Measurements from ENCODE around the gene ESR1.

ESR1 gene

GRCh38 chr6:151807513-151808370, at the start of gene ESR1:
Gene ESR1, plus strand, starts transcription at chr6:151807682. Its CDS starts 231 bp downstream, at chr6:151807913.
- Mint-ChIP-seq H3K4me3 (peak within 1 kb of the TSS; percentile 81), H3K4me1 (peaks cover 18% of the 10 kb centered on the region), H3K9me3 (peaks cover 10% of the 10 kb centered on the region), H3K27me3 (ENCODE audit: low read depth, poor library complexity) (peaks cover 100% of the 10 kb centered on the region), H3K36me3 (ENCODE audit: low read depth) (no peaks in the 10 kb centered on the region), H3K27ac (no peak within 1 kb of the TSS)
- DNase-seq = peak; percentile 48
- TF ChIP-seq, protein P1, sequence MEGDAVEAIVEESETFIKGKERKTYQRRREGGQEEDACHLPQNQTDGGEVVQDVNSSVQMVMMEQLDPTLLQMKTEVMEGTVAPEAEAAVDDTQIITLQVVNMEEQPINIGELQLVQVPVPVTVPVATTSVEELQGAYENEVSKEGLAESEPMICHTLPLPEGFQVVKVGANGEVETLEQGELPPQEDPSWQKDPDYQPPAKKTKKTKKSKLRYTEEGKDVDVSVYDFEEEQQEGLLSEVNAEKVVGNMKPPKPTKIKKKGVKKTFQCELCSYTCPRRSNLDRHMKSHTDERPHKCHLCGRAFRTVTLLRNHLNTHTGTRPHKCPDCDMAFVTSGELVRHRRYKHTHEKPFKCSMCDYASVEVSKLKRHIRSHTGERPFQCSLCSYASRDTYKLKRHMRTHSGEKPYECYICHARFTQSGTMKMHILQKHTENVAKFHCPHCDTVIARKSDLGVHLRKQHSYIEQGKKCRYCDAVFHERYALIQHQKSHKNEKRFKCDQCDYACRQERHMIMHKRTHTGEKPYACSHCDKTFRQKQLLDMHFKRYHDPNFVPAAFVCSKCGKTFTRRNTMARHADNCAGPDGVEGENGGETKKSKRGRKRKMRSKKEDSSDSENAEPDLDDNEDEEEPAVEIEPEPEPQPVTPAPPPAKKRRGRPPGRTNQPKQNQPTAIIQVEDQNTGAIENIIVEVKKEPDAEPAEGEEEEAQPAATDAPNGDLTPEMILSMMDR (IDR thresholded peaks at IDR 0.05) = no peak

DNA sequence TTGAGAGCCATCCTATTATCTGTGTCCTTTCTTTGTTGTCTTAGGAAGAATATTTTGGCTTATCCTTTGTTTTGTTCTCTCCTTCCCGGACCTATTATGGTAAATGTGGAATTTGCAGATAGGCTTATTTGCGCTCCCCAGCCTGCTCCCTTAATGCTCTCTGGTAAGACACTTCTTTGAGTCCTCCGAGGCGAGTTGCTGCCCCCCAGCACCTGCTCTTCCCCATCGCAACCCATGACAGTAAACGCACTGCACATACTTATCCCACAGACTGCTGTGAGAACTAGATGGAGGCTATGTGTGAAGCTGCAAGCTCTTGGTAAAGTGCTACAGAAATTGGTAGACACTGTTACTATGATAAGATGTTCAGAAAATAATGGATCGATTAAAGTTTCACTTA, 47.0 kb upstream of the ESR1 start:
- H3K36me3 Mint-ChIP-seq (ENCODE audit: low read depth) = no peaks in the 10 kb centered on the region
- peaks cover 14% of the 10 kb centered on the region for H3K4me1 Mint-ChIP-seq
- TF ChIP-seq, protein P1 (IDR thresholded peaks at IDR 0.05) = no peak
- DNase-seq = no peak
- H3K27me3 Mint-ChIP-seq (ENCODE audit: low read depth, poor library complexity) = peaks cover 6% of the 10 kb centered on the region
- H3K4me3 Mint-ChIP-seq = no peak overlapping the region
- no peak overlapping the region for H3K27ac Mint-ChIP-seq
- no peaks in the 10 kb centered on the region for H3K9me3 Mint-ChIP-seq

DNA sequence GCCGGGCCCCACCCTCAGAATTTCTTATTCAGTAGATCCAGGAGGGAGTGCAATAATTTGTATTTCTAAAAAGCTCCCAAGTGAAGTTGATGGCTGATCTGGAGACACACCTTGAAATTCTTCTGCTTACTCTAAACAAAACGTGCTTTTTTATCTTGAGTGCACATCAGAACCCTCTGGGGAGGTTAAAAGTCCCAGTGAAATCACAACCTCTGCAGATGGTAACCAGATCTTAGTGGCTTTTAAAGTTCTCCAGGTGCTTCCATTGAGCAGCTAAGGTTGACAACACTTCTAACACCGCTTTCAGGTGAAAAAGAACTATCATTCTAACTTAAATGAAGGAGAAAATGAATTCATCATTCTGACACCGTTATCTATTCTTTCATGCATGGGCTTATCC, 45.6 kb upstream of the ESR1 start:
- no peaks in the 10 kb centered on the region for H3K9me3 Mint-ChIP-seq
- peaks cover 2% of the 10 kb centered on the region for H3K27me3 Mint-ChIP-seq (ENCODE audit: low read depth, poor library complexity)
- H3K4me3 Mint-ChIP-seq = no peak overlapping the region
- H3K4me1 Mint-ChIP-seq = peaks cover 14% of the 10 kb centered on the region
- no peak overlapping the region for H3K27ac Mint-ChIP-seq
- no peaks in the 10 kb centered on the region for H3K36me3 Mint-ChIP-seq (ENCODE audit: low read depth)
- no peak for DNase-seq
- TF ChIP-seq, protein P1 (IDR thresholded peaks at IDR 0.05) = no peak

- Mint-ChIP-seq H3K4me1 (peaks cover 14% of the 10 kb centered on the region), H3K9me3 (no peaks in the 10 kb centered on the region), H3K4me3 (no peak overlapping the region), H3K27me3 (ENCODE audit: low read depth, poor library complexity) (peaks cover 7% of the 10 kb centered on the region), H3K36me3 (ENCODE audit: low read depth) (no peaks in the 10 kb centered on the region), H3K27ac (no peak overlapping the region)
- no peak for DNase-seq
- TF ChIP-seq, protein P1 (IDR thresholded peaks at IDR 0.05) = no peak
These were observed 44.7 kb upstream of the ESR1 start for GRCh38 chr6:151762817-151763216.

DNA sequence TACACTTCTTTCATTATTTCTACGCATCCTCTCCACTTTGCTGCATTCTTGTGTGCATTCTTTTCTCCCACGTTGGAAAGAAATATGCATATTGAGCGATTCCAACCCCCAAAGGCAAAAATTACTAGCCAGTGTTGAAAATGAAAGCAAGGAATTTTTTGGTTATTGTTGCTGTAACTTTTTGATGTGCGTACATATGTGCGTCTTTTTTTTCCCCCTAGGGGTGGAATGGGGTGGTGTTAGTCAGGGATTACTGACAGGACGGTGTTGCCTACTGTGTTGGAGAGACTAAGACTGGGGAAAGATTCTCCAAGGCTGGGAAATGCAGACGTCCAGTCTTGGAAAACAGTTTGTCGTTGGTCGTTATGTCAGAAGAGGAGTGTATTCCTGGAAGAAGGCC, 44.2 kb upstream of the ESR1 start:
- Mint-ChIP-seq H3K9me3 (no peaks in the 10 kb centered on the region), H3K36me3 (ENCODE audit: low read depth) (no peaks in the 10 kb centered on the region), H3K4me1 (peaks cover 14% of the 10 kb centered on the region), H3K27ac (no peak overlapping the region), H3K27me3 (ENCODE audit: low read depth, poor library complexity) (peaks cover 7% of the 10 kb centered on the region), H3K4me3 (peak overlapping the region; percentile 73)
- no peak for DNase-seq
- TF ChIP-seq, protein P1 (IDR thresholded peaks at IDR 0.05) = peak; percentile 31
